ENCODE results near the gene CDC42BPA.

DNA sequence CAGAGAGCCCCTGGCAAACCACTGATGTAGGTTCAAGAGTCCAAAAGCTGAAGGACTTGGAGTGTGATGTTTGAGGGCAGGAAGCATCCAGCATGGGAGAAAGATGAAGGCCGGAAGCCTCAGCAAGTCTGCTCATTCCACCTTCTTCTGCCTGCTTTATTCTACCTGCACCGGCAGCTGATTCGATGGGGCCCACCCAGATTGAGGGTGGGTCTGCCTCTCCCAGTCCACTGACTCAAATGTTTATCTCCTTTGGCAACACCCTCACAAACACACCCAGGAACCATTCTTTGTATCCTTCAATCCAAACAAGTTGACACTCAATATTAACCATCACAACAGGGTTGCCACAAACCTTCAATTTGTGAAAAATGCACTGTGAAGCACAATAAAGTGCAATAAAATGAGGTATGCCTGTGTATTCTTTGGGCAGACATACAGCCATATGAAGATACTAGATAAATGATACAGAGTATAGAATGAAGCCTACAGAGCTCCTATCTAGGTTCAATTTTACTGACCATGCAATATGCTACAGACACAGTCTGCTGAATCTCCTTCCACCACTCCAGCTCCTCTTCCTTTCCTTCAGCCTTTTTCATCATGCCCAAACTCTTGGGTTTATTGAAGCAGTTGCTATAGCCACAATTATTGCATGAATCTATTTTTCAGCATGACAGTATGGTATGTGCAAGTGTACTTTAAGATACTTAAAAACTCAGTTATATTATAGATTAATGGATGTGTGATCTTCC is 24.0 kb upstream of the CDC42BPA start:
- TF ChIP-seq, protein P1, sequence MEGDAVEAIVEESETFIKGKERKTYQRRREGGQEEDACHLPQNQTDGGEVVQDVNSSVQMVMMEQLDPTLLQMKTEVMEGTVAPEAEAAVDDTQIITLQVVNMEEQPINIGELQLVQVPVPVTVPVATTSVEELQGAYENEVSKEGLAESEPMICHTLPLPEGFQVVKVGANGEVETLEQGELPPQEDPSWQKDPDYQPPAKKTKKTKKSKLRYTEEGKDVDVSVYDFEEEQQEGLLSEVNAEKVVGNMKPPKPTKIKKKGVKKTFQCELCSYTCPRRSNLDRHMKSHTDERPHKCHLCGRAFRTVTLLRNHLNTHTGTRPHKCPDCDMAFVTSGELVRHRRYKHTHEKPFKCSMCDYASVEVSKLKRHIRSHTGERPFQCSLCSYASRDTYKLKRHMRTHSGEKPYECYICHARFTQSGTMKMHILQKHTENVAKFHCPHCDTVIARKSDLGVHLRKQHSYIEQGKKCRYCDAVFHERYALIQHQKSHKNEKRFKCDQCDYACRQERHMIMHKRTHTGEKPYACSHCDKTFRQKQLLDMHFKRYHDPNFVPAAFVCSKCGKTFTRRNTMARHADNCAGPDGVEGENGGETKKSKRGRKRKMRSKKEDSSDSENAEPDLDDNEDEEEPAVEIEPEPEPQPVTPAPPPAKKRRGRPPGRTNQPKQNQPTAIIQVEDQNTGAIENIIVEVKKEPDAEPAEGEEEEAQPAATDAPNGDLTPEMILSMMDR (optimal IDR thresholded peaks at IDR 0.05 in 1 of 3, IDR thresholded peaks at IDR 0.05 in 1 of 3, conservative IDR thresholded peaks at IDR 0.05 in 1 of 3; ENCODE audit: extremely low read depth in 1 of 3, insufficient read depth in 2 of 3, low read length in 3 of 3) = no peak
- TF ChIP-seq EZH2 (IDR thresholded peaks at IDR 0.05; ENCODE audit: low read length) = no peak
